Retinal pigment epithelial cell (primary cell): ENCODE results near the gene LCN6.
"Not testable (repeated sequence)": the region's sequence is repeated elsewhere in the genome, so short reads cannot be mapped to it uniquely, and the experiment has no call there.

Experiments
- DNase-seq: peaks from one replicate; pipeline ENCODE4 v3.0.0-alpha.2; 2010; ENCODE audit warnings: low read depth
- H3K4me3 ChIP-seq: 2 replicates; pipeline ENCODE4 v1.5.1; 2011; ENCODE audit warnings: mild to moderate bottlenecking, low read length, control low read depth, moderate library complexity
- CTCF ChIP-seq: conservative IDR thresholded peaks from 2 replicates; pipeline ENCODE4 v1.5.1; 2011; ENCODE audit warnings: low read depth, low read length, control low read depth, inconsistent platforms

Gene LCN6

GRCh38 chr9:136760834-136761544, 12.7 kb upstream of the LCN6 start:
- H3K4me3 ChIP-seq, DNase-seq: not testable (repeated sequence)
- TF ChIP-seq CTCF = peak; percentile 81

- TF ChIP-seq CTCF = no peak
- H3K4me3 ChIP-seq = no peak overlapping the region
- DNase-seq = no peak
These were observed 12.1 kb upstream of the LCN6 start for GRCh38 chr9:136760424-136760823.

- no peak overlapping the region for H3K4me3 ChIP-seq
- TF ChIP-seq CTCF = no peak
- DNase-seq = no peak
These were observed 11.4 kb upstream of the LCN6 start for GRCh38 chr9:136759436-136760325.

- TF ChIP-seq CTCF = no peak
These were observed 10.7 kb upstream of the LCN6 start for GRCh38 chr9:136759001-136759400.

GRCh38 chr9:136757751-136758140, 9.4 kb upstream of the LCN6 start:
- DNase-seq = no peak
- H3K4me3 ChIP-seq = no peak overlapping the region
- no peak for TF ChIP-seq CTCF

More at GRCh38 chr9:136759001-136759400, 10.7 kb upstream of the LCN6 start:
- no peak for DNase-seq
- H3K4me3 ChIP-seq = no peak overlapping the region

- no peak overlapping the region for H3K4me3 ChIP-seq
- no peak for TF ChIP-seq CTCF
- no peak for DNase-seq
These were observed 9.0 kb upstream of the LCN6 start for GRCh38 chr9:136757328-136757727.
